Mesenchymal stem cell (in vitro differentiated cells and primary cell): ENCODE measurements around the gene CMTM4.
"Not testable (repeated sequence)": the region's sequence is repeated elsewhere in the genome, so short reads cannot be mapped to it uniquely, and the experiment has no call there.

ENCODE experiments used
- DNase-seq: peaks from one replicate; pipeline ENCODE4 v3.0.0-alpha.2; 2013
- H2AFZ ChIP-seq: one replicate; pipeline ENCODE4 v1.6.1; 2013; ENCODE audit warnings: low read depth, mild to moderate bottlenecking, control low read depth, inconsistent platforms, low read length, moderate library complexity
- H2AK5ac ChIP-seq: 2 replicates; pipeline ENCODE4 v1.6.1; 2013; ENCODE audit warnings: low read length, moderate library complexity, mild to moderate bottlenecking, inconsistent platforms; ENCODE audit not compliant: severe bottlenecking
- H2BK120ac ChIP-seq: one replicate; pipeline ENCODE4 v1.6.1; 2013; ENCODE audit warnings: low read depth, mild to moderate bottlenecking, inconsistent platforms, low read length, moderate library complexity
- H2BK12ac ChIP-seq, 2 experiments: one replicate each; pipeline ENCODE4 v1.6.1; 2013; ENCODE audit warnings: inconsistent platforms in 2 of 2, low read length in 2 of 2, mild to moderate bottlenecking in 2 of 2, moderate library complexity in 2 of 2, control low read depth in 1 of 2
- H2BK15ac ChIP-seq: one replicate; pipeline ENCODE4 v1.6.1; 2013; ENCODE audit warnings: mild to moderate bottlenecking, low read depth, inconsistent platforms; ENCODE audit not compliant: poor library complexity, severe bottlenecking
- H2BK5ac ChIP-seq: 2 replicates; pipeline ENCODE4 v1.6.1; 2013; ENCODE audit warnings: low read depth, mild to moderate bottlenecking, low read length, control low read depth, inconsistent platforms; ENCODE audit not compliant: poor library complexity, severe bottlenecking
- H3K14ac ChIP-seq, 2 experiments: one replicate each; pipeline ENCODE4 v1.6.1; 2013; ENCODE audit warnings: inconsistent platforms in 2 of 2, low read length in 2 of 2, control low read depth in 1 of 2, mild to moderate bottlenecking in 1 of 2, moderate library complexity in 1 of 2
- H3K18ac ChIP-seq, 2 experiments: one replicate each; pipeline ENCODE4 v1.6.1; 2013; ENCODE audit warnings: inconsistent platforms in 2 of 2, low read length in 2 of 2, control low read depth in 1 of 2, low read depth in 1 of 2, mild to moderate bottlenecking in 1 of 2
- H3K23ac ChIP-seq, 2 experiments: one replicate each; pipeline ENCODE4 v1.6.1; 2013; ENCODE audit warnings: inconsistent platforms in 2 of 2, low read length in 2 of 2, mild to moderate bottlenecking in 2 of 2, moderate library complexity in 2 of 2, control low read depth in 1 of 2
- H3K27ac ChIP-seq: 2 replicates; pipeline ENCODE4 v1.5.1; 2013; ENCODE audit warnings: mild to moderate bottlenecking, moderate library complexity, low read length, control low read depth, inconsistent platforms; ENCODE audit not compliant: poor library complexity, severe bottlenecking
- H3K27me3 ChIP-seq, 2 experiments: 2 replicates each; pipeline versions ENCODE4 v1.6.1 to v1.7.0; 2013; ENCODE audit warnings: low read length in 2 of 2, mild to moderate bottlenecking in 2 of 2, moderate library complexity in 2 of 2, control low read depth in 1 of 2, inconsistent platforms in 1 of 2; ENCODE audit not compliant: control insufficient read depth in 1 of 2, insufficient read depth in 1 of 2
- H3K36me3 ChIP-seq, 2 experiments: 2 replicates each; pipeline versions ENCODE4 v1.6.1 to v1.7.0; 2013; ENCODE audit warnings: low read length in 2 of 2, control low read depth in 1 of 2, inconsistent platforms in 1 of 2, low read depth in 1 of 2, mild to moderate bottlenecking in 1 of 2; ENCODE audit not compliant: insufficient read depth in 2 of 2, control insufficient read depth in 1 of 2
- H3K4ac ChIP-seq, 2 experiments: one replicate each; pipeline ENCODE4 v1.6.1; 2013; ENCODE audit warnings: inconsistent platforms in 2 of 2, low read length in 2 of 2, mild to moderate bottlenecking in 2 of 2, moderate library complexity in 2 of 2, control low read depth in 1 of 2, low read depth in 1 of 2
- H3K4me1 ChIP-seq: 2 replicates; pipeline ENCODE4 v1.6.1; 2013; ENCODE audit warnings: low read depth, low read length, control low read depth; ENCODE audit not compliant: control insufficient read depth, insufficient read depth
- H3K4me2 ChIP-seq: 2 replicates; pipeline ENCODE4 v1.6.1; 2013; ENCODE audit warnings: low read length, mild to moderate bottlenecking, inconsistent platforms; ENCODE audit not compliant: poor library complexity, severe bottlenecking
- H3K4me3 ChIP-seq, 2 experiments: 2 replicates each; pipeline versions ENCODE4 v1.5.1 to v1.7.0; 2013; ENCODE audit warnings: low read length in 2 of 2, mild to moderate bottlenecking in 2 of 2, control low read depth in 1 of 2, low read depth in 1 of 2; ENCODE audit not compliant: insufficient read depth in 1 of 2
- H3K79me1 ChIP-seq: replicated peaks from 2 replicates; pipeline ENCODE4 v1.6.1; 2013; ENCODE audit warnings: mild to moderate bottlenecking, control low read depth, low read length, inconsistent platforms; ENCODE audit not compliant: poor library complexity, severe bottlenecking
- H3K9ac ChIP-seq: 2 replicates; pipeline ENCODE4 v1.7.0; 2013; ENCODE audit warnings: mild to moderate bottlenecking, low read length, moderate library complexity
- H3K9me3 ChIP-seq: 2 replicates; pipeline ENCODE4 v1.7.0; 2013; ENCODE audit warnings: mild to moderate bottlenecking, low read length; ENCODE audit not compliant: control insufficient read depth
- H4K8ac ChIP-seq: one replicate; pipeline ENCODE4 v1.6.1; 2013; ENCODE audit warnings: inconsistent platforms, mild to moderate bottlenecking, low read length, moderate library complexity
- H4K91ac ChIP-seq: one replicate; pipeline ENCODE4 v1.6.1; 2013; ENCODE audit warnings: mild to moderate bottlenecking, low read length, inconsistent platforms
- WGBS: methylation state at CpG from one replicate; pipeline ENCODE4 v1.1.7; 2013; ENCODE audit warnings: mixed read lengths; 5-methylcytosine and 5-hydroxymethylcytosine counted together

CMTM4 gene

GRCh38 chr16:66598111-66598510, 98.4 kb downstream of the CMTM4 start:
- DNase-seq, result no peak
- H4K91ac ChIP-seq, result no peak overlapping the region
- no peaks in the 10 kb centered on the region for H3K9me3 ChIP-seq
- H3K79me1 ChIP-seq, result no peaks in the 10 kb centered on the region
- H3K27me3 ChIP-seq, result peaks cover 0 to 11% of the 10 kb centered on the region in 2 experiments
- H3K14ac ChIP-seq, result no peak overlapping the region
- no peak overlapping the region for H3K4ac ChIP-seq
- H3K4me2 ChIP-seq, result no peak overlapping the region
- H3K4me1 ChIP-seq, result peaks cover 5% of the 10 kb centered on the region
- H3K36me3 ChIP-seq, result no peaks in the 10 kb centered on the region
- no peak overlapping the region for H3K23ac ChIP-seq
- H2AFZ ChIP-seq, result no peak overlapping the region
- no peak overlapping the region for H2BK120ac ChIP-seq
- WGBS, result no CpG with 5 or more reads among the region's 3 CpGs
- no peak overlapping the region for H3K9ac ChIP-seq
- H4K8ac ChIP-seq, result no peak overlapping the region
- H3K4me3 ChIP-seq, result no peak overlapping the region
- H3K18ac ChIP-seq, result no peak overlapping the region
- no peak overlapping the region for H2BK5ac ChIP-seq
- no peak overlapping the region for H3K27ac ChIP-seq
- H2AK5ac ChIP-seq, result no peak overlapping the region
- H2BK15ac ChIP-seq, result no peak overlapping the region
- H2BK12ac ChIP-seq, result no peak overlapping the region

- H2BK120ac ChIP-seq, result no peak overlapping the region
- no peak overlapping the region for H4K91ac ChIP-seq
Observed at GRCh38 chr16:66596986-66597848, 99.3 kb downstream of the CMTM4 start.

DNA sequence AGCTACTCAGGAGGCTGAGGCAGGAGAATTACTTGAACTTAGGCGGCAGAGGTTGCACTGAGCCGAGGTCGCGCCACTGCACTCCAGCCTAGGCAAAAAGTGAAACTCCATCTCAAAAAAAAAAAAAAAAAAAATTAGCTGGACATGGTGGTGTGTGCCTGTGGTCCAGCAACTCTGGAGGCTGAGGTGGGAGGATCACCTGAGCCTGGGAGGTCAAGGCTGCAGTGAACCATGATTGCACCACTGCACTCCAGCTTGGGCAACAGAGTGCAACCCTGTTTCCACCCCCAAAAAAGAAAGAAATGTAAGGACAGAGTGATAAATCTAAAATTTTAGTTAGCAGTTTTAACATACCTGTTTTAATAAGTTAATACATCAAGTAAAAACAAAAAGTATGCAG, 100.0 kb downstream of the CMTM4 start:
- H2AK5ac ChIP-seq, H2BK5ac ChIP-seq, H3K14ac ChIP-seq, H2BK120ac ChIP-seq, H2BK12ac ChIP-seq, H4K8ac ChIP-seq, H2BK15ac ChIP-seq, H3K27ac ChIP-seq, H3K4me2 ChIP-seq, DNase-seq, H3K9me3 ChIP-seq, H3K79me1 ChIP-seq, H3K18ac ChIP-seq, H2AFZ ChIP-seq, H3K4me3 ChIP-seq, H3K4ac ChIP-seq, H3K36me3 ChIP-seq, H3K9ac ChIP-seq, H4K91ac ChIP-seq, H3K4me1 ChIP-seq, H3K23ac ChIP-seq: not testable (repeated sequence)
- no CpG with 5 or more reads among the region's 4 CpGs for WGBS
- H3K27me3 ChIP-seq, result peaks cover 0 to 11% of the 10 kb centered on the region in 2 experiments

More at GRCh38 chr16:66596986-66597848, 99.3 kb downstream of the CMTM4 start:
- Histone ChIP-seq H4K8ac (no peak overlapping the region), H3K18ac (no peak overlapping the region), H3K4me3 (no peak overlapping the region), H3K79me1 (no peaks in the 10 kb centered on the region), H2AK5ac (no peak overlapping the region), H3K36me3 (no peaks in the 10 kb centered on the region), H3K14ac (no peak overlapping the region), H2BK12ac (no peak overlapping the region), H3K4me2 (no peak overlapping the region), H3K27ac (no peak overlapping the region), H2AFZ (no peak overlapping the region), H3K23ac (no peak overlapping the region), H2BK15ac (no peak overlapping the region), H3K4ac (no peak overlapping the region), H3K4me1 (peaks cover 5% of the 10 kb centered on the region), H3K9ac (no peak overlapping the region), H2BK5ac (no peak overlapping the region), H3K27me3 (peaks cover 0 to 11% of the 10 kb centered on the region in 2 experiments), H3K9me3 (no peaks in the 10 kb centered on the region)
- 88% methylated on average over 5 of the region's 5 CpGs for WGBS
- DNase-seq, result no peak

DNA sequence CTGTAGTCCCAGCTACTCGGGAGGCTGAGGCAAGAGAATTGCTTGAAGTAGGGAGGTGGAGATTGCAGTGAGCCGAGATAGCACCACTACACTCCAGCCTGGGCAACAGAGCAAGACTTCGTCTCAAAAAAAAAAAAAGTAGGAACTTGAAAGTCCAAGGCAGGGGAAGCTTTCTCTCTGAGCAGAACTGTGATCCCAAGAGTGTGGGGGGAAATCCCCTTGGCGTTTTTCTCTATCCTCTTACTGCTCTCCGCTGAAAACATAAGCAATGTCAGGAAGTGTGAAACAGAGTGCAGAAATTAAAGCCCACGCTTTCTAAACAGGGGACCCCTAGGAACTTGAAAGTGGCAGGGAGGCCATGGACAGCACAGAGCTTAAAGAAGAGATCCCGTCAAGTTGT, 101.8 kb downstream of the CMTM4 start:
- H3K4me2 ChIP-seq, result no peak overlapping the region
- H4K8ac ChIP-seq, result no peak overlapping the region
- H3K36me3 ChIP-seq, result no peaks in the 10 kb centered on the region
- no peak overlapping the region for H3K4ac ChIP-seq
- H2AK5ac ChIP-seq, result no peak overlapping the region
- no peaks in the 10 kb centered on the region for H3K4me1 ChIP-seq
- no peaks in the 10 kb centered on the region for H3K9me3 ChIP-seq
- no peak overlapping the region for H2AFZ ChIP-seq
- peaks cover 0 to 15% of the 10 kb centered on the region in 2 experiments for H3K27me3 ChIP-seq
- DNase-seq, result no peak
- H2BK120ac ChIP-seq, result no peak overlapping the region
- no peak overlapping the region for H3K18ac ChIP-seq
- no peaks in the 10 kb centered on the region for H3K79me1 ChIP-seq
- WGBS, result 88% methylated on average over 7 of the region's 7 CpGs
- no peak overlapping the region for H2BK12ac ChIP-seq
- no peak overlapping the region for H3K14ac ChIP-seq
- no peak overlapping the region for H4K91ac ChIP-seq
- no peak overlapping the region for H2BK5ac ChIP-seq
- H3K4me3 ChIP-seq, result no peak overlapping the region
- H2BK15ac ChIP-seq, result no peak overlapping the region
- H3K27ac ChIP-seq, result no peak overlapping the region
- H3K23ac ChIP-seq, result no peak overlapping the region
- no peak overlapping the region for H3K9ac ChIP-seq
